NCI-H2171 (cell line): ENCODE results near the gene CASKIN1.
A peak's percentile ranks its signal among the peaks of the same experiment; 100 is the strongest.

ENCODE experiments used
- DNase-seq: peaks from one replicate; lab custom pipeline; 2025; lab: John Stamatoyannopoulos, UW

CASKIN1 gene

DNA sequence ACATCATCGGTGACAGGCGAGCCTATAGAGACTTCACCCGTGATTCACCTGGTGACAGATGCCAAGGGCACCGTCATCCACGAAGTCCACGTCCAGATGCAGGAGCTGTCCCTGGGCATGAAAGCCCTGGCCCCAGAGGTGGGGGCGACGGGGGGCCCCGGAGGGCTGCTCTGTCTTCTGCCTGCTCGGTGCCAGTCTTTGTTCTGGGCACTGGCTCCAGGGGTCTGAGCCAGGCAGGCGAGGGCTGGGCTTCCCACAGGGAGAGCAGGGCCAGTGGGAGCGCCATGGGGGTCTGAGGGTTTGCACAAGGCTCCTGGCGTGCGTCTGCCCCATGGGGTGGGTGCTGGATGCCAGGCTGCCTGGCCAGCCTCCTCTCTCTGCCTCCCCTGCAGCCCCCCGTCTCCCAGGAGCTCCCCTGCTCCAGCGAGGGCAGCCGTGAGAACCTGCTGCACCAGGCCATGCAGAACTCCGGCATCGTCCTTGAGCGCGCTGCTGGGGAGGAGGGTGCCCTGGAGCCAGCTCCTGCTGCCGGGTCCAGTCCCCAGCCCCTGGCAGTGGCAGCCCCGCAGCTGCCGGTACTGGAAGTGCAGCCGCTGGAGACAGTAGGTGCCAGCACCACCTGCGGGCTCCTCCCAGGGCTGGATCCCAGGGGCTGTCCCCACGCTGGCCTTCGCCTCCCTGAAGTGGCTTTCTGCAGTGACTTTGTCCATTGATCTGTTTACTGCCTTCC lies 36.8 kb upstream of the CASKIN1 start:
- DNase-seq, result no peak

DNA sequence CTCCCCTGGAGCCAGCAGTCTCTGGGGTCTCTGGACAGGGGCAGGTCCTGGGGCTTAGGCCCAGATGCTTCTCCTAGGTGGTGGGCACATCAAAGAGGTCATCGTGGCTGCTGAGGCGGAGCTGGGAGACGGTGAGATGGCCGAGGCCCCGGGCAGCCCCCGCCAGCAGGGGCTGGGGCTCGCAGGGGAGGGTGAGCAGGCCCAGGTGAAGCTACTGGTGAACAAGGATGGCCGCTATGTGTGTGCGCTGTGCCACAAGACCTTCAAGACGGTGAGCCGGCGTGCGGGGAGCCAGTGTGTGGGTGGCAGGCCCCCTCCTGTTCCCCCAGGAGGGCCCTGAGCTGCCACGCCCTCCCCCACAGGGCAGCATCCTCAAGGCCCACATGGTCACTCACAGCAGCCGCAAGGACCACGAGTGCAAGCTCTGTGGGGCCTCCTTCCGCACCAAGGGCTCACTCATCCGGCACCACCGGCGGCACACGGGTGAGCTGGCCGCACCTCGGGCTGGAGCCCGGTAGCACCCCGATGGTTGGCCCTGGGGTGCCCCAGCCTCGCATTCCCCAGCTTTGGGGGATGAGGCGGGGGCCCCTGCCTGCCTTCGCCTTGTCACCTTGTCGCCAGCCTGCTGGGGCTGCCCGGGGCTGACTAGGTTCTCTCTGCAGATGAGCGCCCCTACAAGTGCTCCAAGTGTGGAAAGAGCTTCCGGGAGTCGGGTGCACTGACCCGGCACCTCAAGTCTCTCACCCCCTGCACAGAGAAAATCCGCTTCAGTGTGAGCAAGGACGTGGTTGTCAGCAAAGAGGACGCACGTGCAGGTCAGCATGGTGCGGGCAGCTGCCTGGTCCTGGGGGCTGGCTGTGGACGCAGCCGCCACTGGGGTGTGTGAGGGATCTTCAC lies 35.9 kb upstream of the CASKIN1 start:
- no peak for DNase-seq

DNA sequence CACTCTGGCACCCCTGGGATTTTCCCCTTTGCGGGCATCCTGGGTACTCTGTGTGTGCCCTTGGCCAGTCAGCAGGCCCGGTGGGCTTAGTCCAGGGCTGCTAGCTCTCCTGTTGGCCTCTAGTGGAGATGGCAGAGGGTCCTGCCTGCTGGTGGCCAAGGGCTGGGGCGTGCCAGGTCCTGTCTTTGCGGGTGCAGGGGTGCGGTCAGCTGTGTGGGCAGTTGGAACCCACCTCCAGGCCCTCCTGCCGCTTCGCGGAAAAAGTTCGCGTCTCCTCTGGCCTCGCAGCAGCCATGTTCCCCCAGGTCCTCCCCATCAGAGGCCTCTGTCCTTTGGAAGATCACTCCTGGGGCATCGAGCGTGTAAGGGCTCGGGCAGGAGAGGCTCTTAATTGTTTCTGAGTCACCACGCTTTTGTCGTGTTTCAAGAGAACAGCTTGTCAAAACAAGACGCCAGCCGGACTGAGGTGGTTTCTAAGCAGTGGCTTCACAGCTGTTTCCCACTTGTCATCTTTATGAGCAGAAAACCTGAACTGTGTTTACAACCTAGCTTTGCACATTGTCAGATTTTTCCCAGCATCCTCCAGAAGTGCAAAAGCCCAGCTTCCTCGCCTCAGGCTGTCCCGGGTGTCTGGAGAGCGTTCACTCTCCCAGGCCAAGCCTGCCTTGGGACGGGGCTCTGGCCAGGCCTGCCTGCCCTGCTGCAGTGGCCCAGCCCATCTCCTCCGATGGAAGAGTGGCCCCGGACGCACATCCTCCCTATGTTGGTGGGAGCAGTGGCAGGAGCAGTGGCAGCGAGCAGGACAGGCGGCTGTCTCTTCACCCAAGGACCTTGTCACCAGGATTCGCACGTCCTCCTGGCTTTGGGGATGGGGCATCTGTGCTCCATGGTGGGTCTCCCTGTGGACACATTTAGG lies 34.9 kb upstream of the CASKIN1 start:
- DNase-seq, result no peak

DNA sequence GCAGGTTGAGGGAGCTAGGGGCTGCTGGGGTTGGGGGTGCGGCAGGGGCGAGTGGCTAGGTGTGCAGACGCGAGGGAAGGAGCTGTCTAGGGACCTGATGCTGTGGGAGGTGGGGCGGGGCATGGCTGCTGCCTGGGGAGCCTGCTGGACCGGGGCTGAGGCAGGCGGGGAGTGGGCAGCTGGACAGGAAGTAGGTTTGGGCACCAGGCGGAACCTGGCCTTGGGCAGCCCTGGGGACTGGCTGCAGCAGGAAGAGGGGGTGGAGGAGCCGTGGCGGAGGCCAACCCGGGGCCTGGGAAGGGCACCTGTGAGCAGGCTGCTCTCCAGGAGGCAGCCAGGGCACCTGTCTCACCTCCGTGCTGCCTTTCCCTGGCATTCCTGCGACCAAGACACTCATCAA lies 34.0 kb upstream of the CASKIN1 start:
- no peak for DNase-seq

DNA sequence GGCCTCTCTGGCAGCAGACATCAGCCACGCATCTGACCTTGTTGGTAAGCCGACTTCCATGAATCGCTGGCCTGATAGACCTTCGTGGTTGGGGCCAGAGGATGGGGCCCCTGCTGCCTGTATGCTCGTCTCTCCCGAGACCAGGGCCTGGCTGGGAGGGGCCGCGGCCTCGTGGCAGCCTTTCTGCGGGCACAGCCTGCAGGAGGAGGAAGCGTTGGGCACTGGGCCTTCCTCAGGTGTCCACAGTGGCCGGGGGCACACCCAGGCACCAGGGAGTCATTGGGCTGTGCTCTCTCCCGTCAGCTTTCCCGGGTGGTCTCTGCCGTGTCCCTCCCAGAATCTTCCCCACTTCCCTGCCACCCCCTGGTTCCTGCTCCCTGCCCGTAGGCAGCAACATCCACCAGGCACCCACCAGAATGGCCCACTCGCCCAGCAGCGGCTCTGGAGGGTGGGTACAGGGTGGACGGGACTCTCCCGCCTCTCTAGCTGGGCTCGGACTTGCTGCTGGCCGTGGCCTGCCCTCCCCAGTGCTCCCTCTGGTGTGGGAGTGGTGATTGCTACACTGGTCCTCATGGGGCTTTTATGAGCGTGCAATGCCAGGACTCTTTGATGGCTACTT lies 33.3 kb upstream of the CASKIN1 start:
- no peak for DNase-seq

- no peak for DNase-seq
Observed at GRCh38 chr16:2229091-2229490, 32.7 kb upstream of the CASKIN1 start.

- no peak for DNase-seq
Observed at GRCh38 chr16:2228161-2228824, 31.9 kb upstream of the CASKIN1 start.

DNA sequence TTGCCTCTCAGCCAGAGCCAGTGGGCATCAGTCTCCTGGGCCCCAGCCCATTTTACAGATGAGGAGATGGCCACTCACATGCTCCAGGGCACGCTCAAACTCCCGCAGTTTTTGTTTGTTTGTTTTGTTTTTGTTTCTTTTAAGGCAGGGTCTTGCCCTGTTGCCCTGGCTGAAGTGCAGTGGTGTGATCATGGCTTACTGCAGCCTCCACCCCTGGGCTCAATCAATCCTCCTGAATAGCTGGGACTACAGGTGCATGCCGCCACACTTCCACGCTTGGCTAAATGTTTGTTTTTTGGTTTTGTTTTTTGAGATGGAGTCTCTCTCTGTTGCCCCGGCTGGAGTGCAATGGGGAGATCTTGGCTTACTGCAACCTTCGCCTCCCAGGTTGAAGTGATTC lies 30.5 kb upstream of the CASKIN1 start:
- DNase-seq, result no peak

- no peak for DNase-seq
Observed at GRCh38 chr16:2226245-2226793, 29.9 kb upstream of the CASKIN1 start.

DNA sequence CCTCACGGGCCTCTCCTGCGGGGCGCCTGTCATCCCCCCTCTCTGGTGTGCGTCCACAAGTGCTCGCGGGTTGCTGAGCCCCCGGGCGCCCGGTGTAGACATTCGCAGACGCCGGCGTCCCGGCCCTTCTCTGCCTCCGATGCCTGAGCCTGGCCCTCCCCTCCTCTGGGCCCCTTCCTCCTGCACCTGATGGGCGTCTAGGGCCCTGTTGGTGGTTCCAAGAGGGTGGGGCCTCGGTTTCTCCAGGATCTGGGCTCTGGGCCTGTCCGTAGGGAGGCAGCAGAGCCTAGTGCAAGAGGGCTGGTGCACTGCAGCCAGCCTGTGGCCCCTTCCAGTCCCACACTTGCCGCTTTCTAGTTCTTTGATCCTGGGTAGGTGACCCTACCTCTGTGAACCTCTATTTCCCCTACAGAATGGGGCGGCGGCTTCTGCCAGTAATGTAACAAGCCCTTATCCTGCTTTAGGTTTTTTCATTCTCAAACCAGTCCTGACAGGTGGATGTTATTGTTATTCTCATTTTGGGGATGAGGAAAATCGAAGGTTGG lies 27.6 kb upstream of the CASKIN1 start:
- DNase-seq, result no peak

DNA sequence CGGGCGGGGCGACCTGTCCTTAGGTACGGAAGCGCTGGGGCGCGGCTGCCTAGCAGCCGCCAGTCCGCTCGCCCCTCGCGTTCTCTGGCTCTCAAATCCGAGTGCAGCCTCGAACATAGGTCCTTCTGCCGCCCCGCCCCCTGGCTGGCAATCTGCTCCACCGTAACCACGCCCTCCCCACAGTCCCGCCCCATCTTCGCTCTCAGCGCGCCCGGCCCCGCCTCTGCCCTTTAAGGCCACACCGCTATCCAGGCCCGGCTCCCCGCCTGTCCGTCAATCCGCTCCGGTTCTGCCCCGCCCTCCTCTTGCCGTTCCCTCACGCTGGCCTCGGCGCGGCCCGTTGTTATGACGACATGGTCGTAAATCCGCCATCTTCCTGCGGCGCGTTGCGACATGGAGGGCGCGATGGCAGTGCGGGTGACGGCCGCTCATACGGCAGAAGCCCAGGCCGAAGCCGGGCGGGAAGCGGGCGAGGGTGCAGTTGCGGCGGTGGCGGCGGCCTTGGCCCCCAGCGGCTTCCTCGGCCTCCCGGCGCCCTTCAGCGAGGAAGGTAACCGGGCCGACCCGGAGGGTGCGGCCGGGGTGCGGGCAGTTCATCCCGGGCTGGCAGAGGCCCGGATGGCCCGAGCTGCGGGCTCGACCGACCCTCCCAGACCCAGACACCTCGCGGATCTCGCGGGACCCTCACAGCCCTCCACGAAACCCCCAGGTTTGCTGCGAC lies 27.0 kb upstream of the CASKIN1 start, which contains the start of gene E4F1:
E4F1 (plus strand) TSS at position 371 of the 721 bp plus-strand sequence; CDS start at position 394, 23 bp downstream.
- peak; percentile 99 for DNase-seq

- no peak for DNase-seq
Observed at GRCh38 chr16:2216330-2216729, 19.9 kb upstream of the CASKIN1 start.

DNA sequence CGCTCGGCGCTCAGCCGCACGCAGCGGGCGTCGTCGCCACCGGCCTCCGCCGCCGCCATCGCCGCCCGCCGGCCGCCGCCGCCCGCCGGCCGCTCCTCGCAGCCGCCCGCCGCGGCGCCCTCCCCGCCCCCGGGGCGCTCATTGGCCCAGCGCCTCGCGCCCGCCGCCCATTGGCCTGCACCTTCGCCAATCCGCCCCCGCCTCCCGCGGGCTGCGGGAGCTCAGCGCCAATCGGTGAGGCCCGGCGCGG lies 18.2 kb upstream of the CASKIN1 start, which contains the start of gene PGP:
PGP (minus strand) TSS at position 122 of the 250 bp plus-strand sequence; CDS start at position 59, 63 bp downstream.
- no peak for DNase-seq

GRCh38 chr16:2213817-2214718 lies 17.7 kb upstream of the CASKIN1 start:
- no peak for DNase-seq

GRCh38 chr16:2212362-2213324 lies 16.2 kb upstream of the CASKIN1 start:
- DNase-seq, result no peak

- no peak for DNase-seq
Observed at GRCh38 chr16:2211923-2212347, 15.5 kb upstream of the CASKIN1 start.
